ENCODE data around the gene MICALL1. TPM values are rescaled to one million over a fixed set of nuclear protein-coding genes. Genes with fewer than 3 reads are reported as not detected.
A peak's percentile ranks its signal among the peaks of the same experiment; 100 is the strongest.

Gene MICALL1
- total and polyA plus RNA-seq, 2 of the 13 experiments (the other 11 are each of a cell fraction or from before 2014, with no cell fraction given): 7.6 to 10.6 TPM

DNA sequence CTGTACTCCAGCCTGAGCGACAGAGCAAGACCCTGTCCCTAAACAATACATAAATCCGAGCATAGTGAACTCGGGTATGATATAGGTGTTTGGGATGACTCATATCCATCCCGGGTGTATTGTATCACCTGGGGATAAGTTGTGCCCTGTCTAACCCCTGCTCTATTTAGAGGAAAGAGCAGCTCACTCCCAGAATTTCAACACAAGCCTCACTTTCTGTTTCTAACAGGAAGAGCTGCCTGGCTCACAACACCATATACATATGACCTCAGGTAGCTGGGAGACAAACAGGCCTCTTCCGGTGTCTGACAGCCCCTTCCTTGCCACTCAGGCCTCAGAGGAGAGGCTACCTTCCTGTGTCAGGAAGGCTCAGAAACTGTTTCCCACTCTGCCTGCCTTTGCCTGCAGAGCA lies 9.9 kb upstream of the MICALL1 start (continued):
- no peak for TF ChIP-seq ZNF224 (CRISPR knock-in tag; IDR thresholded peaks at IDR 0.05)
- TF ChIP-seq TBP (CRISPR knock-in tag; IDR thresholded peaks at IDR 0.05): no peak

DNA sequence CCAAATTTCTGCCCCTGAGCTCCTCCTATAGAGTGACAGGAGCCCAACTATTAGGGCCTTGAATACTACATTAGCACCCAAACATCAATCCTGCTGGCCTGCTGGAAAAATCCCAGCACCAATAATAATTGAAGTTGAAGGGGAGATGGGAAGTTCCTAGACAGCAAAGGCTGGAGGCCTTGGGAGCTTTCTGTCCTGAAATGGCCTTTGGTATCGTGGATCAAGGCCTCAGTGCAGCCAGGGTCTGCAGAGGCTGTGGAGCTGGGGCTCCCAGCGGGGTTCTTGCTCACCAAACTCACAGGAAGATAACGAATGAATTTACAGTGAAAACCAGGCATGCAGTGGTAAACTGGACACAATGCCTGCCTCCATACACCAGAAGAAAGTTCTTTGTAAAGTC lies 9.2 kb upstream of the MICALL1 start:
- Histone ChIP-seq H3K79me2 (ENCODE audit: insufficient read depth, low read length) (no peaks in the 10 kb centered on the region), H3K4me1 (ENCODE audit: insufficient read depth, low read length) (peaks cover 80% of the 10 kb centered on the region), H3K4me3 (replicated peaks in 1 of 3; ENCODE audit: insufficient read depth in 1 of 3, low read depth in 2 of 3, low read length in 3 of 3) (peak overlapping the region in 2 of 3 experiments; percentile 28 to 47; a peak in 1 of 6 replicates), H2AFZ (ENCODE audit: low read length) (no peak overlapping the region), H3K9ac (ENCODE audit: insufficient read depth, low read depth, low read length) (peak overlapping the region; percentile 57), H3K27ac (ENCODE audit: extremely low read length, insufficient read depth, low read length) (peak overlapping the region; percentile 80), H4K20me1 (ENCODE audit: insufficient read depth, low read length) (no peaks in the 10 kb centered on the region), H3K9me3 (ENCODE audit: low read length) (no peaks in the 10 kb centered on the region), H3K4me2 (ENCODE audit: low read depth, low read length) (peak overlapping the region; percentile 72), H3K36me3 (replicated peaks in 1 of 2; ENCODE audit: control insufficient read depth in 1 of 2, insufficient read depth in 2 of 2, low read length in 2 of 2) (no peaks in the 10 kb centered on the region), H3K27me3 (ENCODE audit: control insufficient read depth in 1 of 2, insufficient read depth in 2 of 2, low read length in 2 of 2) (no peaks in the 10 kb centered on the region)
- no TSS peak for BruUV-seq (replicated peaks)
- CTCF ChIA-PET (ENCODE audit: low intra/inter-chr PET ratio, low total read pairs): no interaction called here
- peak; percentile 37 for ATAC-seq
- 0% methylated on average over 2 of the region's 3 CpGs for WGBS (ENCODE audit: low lambda C conversion rate)
- intact Hi-C loops (cut with micrococcal nuclease; ENCODE audit: unreplicated experiment): no loop called here
- no peak for DNase-seq (ENCODE audit: low spot score)
- no peak for FAIRE-seq
- POLR2A ChIA-PET: interaction anchor here (1.0 to 6.8 kb wide), 12 partner anchors 10 to 94 kb away, joined by 3 to 69 read pairs (median 7); partner anchors contain the start of genes ANKRD54, GCAT and MICALL1
- in situ Hi-C loops (cut with HindIII; ENCODE audit: extremely low pct_ligation_motif_present, low pct_unique_long_range_greater_than_20kb): no loop called here
- no peak for TF ChIP-seq POLR2AphosphoS5 (IDR thresholded peaks at IDR 0.05; ENCODE audit: low read depth, low read length)
- TF ChIP-seq, protein P1, sequence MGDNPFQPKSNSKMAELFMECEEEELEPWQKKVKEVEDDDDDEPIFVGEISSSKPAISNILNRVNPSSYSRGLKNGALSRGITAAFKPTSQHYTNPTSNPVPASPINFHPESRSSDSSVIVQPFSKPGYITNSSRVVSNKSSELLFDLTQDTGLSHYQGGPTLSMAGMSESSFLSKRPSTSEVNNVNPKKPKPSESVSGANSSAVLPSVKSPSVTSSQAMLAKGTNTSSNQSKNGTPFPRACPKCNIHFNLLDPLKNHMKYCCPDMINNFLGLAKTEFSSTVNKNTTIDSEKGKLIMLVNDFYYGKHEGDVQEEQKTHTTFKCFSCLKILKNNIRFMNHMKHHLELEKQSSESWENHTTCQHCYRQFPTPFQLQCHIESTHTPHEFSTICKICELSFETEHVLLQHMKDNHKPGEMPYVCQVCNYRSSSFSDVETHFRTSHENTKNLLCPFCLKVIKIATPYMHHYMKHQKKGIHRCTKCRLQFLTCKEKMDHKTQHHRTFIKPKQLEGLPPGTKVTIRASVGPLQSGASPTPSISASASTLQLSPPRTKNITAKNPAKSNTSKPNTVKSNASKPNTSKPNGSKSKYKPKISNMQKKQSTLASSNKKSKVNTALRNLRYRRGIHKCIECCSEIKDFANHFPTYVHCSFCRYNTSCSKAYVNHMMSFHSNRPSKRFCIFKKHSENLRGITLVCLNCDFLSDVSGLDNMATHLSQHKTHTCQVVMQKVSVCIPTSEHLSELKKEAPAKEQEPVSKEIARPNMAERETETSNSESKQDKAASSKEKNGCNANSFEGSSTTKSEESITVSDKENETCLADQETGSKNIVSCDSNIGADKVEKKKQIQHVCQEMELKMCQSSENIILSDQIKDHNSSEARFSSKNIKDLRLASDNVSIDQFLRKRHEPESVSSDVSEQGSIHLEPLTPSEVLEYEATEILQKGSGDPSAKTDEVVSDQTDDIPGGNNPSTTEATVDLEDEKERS (CRISPR knock-in tag; IDR thresholded peaks at IDR 0.05): no peak
- TF ChIP-seq, protein P2, sequence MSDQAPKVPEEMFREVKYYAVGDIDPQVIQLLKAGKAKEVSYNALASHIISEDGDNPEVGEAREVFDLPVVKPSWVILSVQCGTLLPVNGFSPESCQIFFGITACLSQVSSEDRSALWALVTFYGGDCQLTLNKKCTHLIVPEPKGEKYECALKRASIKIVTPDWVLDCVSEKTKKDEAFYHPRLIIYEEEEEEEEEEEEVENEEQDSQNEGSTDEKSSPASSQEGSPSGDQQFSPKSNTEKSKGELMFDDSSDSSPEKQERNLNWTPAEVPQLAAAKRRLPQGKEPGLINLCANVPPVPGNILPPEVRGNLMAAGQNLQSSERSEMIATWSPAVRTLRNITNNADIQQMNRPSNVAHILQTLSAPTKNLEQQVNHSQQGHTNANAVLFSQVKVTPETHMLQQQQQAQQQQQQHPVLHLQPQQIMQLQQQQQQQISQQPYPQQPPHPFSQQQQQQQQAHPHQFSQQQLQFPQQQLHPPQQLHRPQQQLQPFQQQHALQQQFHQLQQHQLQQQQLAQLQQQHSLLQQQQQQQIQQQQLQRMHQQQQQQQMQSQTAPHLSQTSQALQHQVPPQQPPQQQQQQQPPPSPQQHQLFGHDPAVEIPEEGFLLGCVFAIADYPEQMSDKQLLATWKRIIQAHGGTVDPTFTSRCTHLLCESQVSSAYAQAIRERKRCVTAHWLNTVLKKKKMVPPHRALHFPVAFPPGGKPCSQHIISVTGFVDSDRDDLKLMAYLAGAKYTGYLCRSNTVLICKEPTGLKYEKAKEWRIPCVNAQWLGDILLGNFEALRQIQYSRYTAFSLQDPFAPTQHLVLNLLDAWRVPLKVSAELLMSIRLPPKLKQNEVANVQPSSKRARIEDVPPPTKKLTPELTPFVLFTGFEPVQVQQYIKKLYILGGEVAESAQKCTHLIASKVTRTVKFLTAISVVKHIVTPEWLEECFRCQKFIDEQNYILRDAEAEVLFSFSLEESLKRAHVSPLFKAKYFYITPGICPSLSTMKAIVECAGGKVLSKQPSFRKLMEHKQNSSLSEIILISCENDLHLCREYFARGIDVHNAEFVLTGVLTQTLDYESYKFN (CRISPR knock-in tag; conservative IDR thresholded peaks at IDR 0.05): peak; percentile 48; the same call in 1 of the 2 replicates
- peak; percentile 96 for TF ChIP-seq RXRB (CRISPR knock-in tag; IDR thresholded peaks at IDR 0.05; ENCODE audit: borderline replicate concordance)
- TF ChIP-seq, protein P3, sequence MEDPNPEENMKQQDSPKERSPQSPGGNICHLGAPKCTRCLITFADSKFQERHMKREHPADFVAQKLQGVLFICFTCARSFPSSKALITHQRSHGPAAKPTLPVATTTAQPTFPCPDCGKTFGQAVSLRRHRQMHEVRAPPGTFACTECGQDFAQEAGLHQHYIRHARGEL (CRISPR knock-in tag; IDR thresholded peaks at IDR 0.05): no peak
- no peak for TF ChIP-seq MXI1 (IDR thresholded peaks at IDR 0.05; ENCODE audit: borderline replicate concordance, low read depth, low read length)
- TF ChIP-seq ZNF768 (CRISPR knock-in tag; IDR thresholded peaks at IDR 0.05): no peak
- TF ChIP-seq, protein P4, sequence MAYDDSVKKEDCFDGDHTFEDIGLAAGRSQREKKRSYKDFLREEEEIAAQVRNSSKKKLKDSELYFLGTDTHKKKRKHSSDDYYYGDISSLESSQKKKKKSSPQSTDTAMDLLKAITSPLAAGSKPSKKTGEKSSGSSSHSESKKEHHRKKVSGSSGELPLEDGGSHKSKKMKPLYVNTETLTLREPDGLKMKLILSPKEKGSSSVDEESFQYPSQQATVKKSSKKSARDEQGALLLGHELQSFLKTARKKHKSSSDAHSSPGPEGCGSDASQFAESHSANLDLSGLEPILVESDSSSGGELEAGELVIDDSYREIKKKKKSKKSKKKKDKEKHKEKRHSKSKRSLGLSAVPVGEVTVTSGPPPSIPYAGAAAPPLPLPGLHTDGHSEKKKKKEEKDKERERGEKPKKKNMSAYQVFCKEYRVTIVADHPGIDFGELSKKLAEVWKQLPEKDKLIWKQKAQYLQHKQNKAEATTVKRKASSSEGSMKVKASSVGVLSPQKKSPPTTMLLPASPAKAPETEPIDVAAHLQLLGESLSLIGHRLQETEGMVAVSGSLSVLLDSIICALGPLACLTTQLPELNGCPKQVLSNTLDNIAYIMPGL (CRISPR knock-in tag; IDR thresholded peaks at IDR 0.05; ENCODE audit: borderline replicate concordance in 1 of 2, low read depth in 1 of 2): 0 out of 4 replicates have a peak, but pooled peaks of 1 of the 2 experiments have one; percentile 33
- no peak for TF ChIP-seq SP1 (IDR thresholded peaks at IDR 0.05)
- TF ChIP-seq SP1 (CRISPR knock-in tag; IDR thresholded peaks at IDR 0.05): no peak
- peak; percentile 42; the same call in 1 of the 2 replicates for TF ChIP-seq SALL1 (CRISPR knock-in tag; IDR thresholded peaks at IDR 0.05)
- TF ChIP-seq NR2F1 (CRISPR knock-in tag; IDR thresholded peaks at IDR 0.05): 0 out of 4 replicates have a peak, but pooled peaks of 1 of the 2 experiments have one; percentile 14
- peak; percentile 34; the same call in 1 of the 2 replicates for TF ChIP-seq ZFY (CRISPR knock-in tag; IDR thresholded peaks at IDR 0.05)
